Lower leg skin (tissue), 3 donors: ENCODE results near the gene CD180.

Source experiments
- POLR2A ChIP-seq, 2 donors: fragments of 450-650 bp; IDR thresholded peaks; one replicate each; pipeline ENCODE4 v1.6.1; 2016 to 2017; ENCODE audit warnings: antibody characterized with exemption in 2 of 2, mild to moderate bottlenecking in 1 of 2, moderate library complexity in 1 of 2
- TF ChIP-seq, protein P1 (sequence below), 3 donors: fragments of 450-650 bp; IDR thresholded peaks; one replicate each; pipeline ENCODE4 v1.5.1; 2016; ENCODE audit warnings: antibody characterized with exemption in 3 of 3, mild to moderate bottlenecking in 3 of 3, moderate library complexity in 2 of 3

DNA sequence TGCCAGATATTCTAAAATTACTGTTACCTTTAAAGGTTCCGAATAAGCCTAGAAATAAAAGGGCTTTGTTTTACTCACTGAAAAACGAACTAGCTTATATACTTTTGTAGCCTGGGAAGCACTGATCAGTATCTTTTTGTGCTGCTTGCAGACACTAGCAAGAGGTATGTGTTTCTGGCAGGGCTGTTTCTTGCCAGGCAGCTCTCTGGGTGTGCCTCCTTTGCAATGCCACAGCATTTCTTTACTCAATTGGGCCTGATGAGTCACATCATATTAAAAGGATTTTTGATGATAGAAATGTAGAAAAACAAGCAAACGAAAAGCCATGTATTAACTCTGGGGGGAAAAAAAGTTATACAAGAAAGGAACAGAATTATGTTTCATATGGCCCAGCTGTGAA, 35.6 kb downstream of the CD180 start:
- TF ChIP-seq POLR2A (IDR thresholded peaks at IDR 0.05): no peak
- TF ChIP-seq, protein P1, sequence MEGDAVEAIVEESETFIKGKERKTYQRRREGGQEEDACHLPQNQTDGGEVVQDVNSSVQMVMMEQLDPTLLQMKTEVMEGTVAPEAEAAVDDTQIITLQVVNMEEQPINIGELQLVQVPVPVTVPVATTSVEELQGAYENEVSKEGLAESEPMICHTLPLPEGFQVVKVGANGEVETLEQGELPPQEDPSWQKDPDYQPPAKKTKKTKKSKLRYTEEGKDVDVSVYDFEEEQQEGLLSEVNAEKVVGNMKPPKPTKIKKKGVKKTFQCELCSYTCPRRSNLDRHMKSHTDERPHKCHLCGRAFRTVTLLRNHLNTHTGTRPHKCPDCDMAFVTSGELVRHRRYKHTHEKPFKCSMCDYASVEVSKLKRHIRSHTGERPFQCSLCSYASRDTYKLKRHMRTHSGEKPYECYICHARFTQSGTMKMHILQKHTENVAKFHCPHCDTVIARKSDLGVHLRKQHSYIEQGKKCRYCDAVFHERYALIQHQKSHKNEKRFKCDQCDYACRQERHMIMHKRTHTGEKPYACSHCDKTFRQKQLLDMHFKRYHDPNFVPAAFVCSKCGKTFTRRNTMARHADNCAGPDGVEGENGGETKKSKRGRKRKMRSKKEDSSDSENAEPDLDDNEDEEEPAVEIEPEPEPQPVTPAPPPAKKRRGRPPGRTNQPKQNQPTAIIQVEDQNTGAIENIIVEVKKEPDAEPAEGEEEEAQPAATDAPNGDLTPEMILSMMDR (IDR thresholded peaks at IDR 0.05): no peak
